D721Med (cell line): ENCODE data around the gene PITPNM1.

Experiments used
- DNase-seq: peaks from one replicate; pipeline ENCODE4 v3.0.0; 2011; ENCODE audit warnings: low spot score; ENCODE audit not compliant: insufficient read length
- FAIRE-seq: peaks from 2 replicates; lab custom pipeline; 2011; peaks lifted over from hg19 to GRCh38; lab: Jason Lieb, UNC
- TF ChIP-seq, protein P1 (sequence below): IDR thresholded peaks from 2 replicates; pipeline ENCODE4 v1.5.1; 2012; ENCODE audit warnings: mild to moderate bottlenecking, control low read depth; ENCODE audit not compliant: insufficient read depth; ENCODE audit errors: missing control alignments

Gene PITPNM1

GRCh38 chr11:67456068-67456705, 49.0 kb downstream of the PITPNM1 start:
- no peak for DNase-seq
- FAIRE-seq, result no peak
- TF ChIP-seq, protein P1, sequence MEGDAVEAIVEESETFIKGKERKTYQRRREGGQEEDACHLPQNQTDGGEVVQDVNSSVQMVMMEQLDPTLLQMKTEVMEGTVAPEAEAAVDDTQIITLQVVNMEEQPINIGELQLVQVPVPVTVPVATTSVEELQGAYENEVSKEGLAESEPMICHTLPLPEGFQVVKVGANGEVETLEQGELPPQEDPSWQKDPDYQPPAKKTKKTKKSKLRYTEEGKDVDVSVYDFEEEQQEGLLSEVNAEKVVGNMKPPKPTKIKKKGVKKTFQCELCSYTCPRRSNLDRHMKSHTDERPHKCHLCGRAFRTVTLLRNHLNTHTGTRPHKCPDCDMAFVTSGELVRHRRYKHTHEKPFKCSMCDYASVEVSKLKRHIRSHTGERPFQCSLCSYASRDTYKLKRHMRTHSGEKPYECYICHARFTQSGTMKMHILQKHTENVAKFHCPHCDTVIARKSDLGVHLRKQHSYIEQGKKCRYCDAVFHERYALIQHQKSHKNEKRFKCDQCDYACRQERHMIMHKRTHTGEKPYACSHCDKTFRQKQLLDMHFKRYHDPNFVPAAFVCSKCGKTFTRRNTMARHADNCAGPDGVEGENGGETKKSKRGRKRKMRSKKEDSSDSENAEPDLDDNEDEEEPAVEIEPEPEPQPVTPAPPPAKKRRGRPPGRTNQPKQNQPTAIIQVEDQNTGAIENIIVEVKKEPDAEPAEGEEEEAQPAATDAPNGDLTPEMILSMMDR, result no peak

- TF ChIP-seq, protein P1, result no peak
- no peak for FAIRE-seq
- DNase-seq, result no peak
Measured at GRCh38 chr11:67455054-67455453, 50.1 kb downstream of the PITPNM1 start, which contains the start of gene CABP4. TSS of gene CABP4 (plus strand) at chr11:67455354. CDS start at chr11:67455424, 70 bp downstream.

DNA sequence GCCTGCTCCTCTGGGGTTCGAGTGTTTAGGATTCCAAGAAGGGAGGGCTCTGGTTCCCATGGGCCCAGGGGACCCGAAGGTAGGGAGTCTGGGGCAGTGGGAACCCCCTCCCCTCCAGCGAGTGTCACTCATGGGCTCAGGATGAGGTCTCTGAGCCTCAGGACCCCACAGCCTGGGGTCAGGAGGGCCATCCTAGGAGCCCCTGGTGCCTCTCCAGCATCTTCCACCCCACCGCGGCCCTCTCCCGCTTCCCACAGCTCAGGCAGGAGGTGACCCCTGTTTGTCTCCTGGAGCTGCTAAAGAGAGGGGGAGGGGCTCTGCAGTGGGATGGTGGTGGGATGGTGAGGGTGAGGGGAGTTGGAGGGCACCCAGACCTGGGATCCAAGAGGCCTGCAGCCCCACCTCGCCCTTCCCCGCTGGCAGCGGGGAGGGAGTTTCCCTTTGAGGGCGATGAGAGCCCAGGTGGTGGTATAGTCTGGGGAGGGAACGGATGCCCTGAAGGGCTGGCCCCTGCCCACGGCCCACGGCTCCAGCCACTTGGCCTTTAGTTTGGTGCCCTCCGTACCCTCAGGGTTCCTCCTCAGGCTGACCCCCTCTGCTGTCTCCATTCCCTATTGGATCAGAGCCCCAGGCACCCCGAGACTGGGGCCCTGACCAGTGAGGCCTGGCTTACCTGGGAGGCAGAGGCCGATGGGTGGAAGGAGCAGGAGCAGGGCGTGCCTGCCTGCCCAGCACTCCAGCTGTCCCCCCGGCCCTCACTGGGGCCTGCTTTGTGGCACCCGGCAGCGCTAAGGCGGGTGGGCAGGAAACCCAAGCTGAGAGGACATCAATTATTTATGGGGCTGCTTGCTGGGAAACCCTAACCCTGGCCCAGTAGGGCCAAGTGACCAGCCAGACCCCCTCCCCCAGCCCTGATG, 51.1 kb downstream of the PITPNM1 start:
- DNase-seq (no peak), FAIRE-seq (no peak)

GRCh38 chr11:67452141-67452952, 52.8 kb downstream of the PITPNM1 start, which contains the start of gene GPR152:
TSS of gene GPR152 (minus strand) at chr11:67452729. CDS start at chr11:67452724, 5 bp downstream.
- FAIRE-seq (no peak), DNase-seq (no peak)
- TF ChIP-seq, protein P1, result no peak

More for the DNA sequence above, 51.1 kb downstream of the PITPNM1 start:
- TF ChIP-seq, protein P1, result no peak

GRCh38 chr11:67451658-67451976, 53.5 kb downstream of the PITPNM1 start:
- no peak for DNase-seq
- FAIRE-seq, result no peak
- TF ChIP-seq, protein P1, result no peak

- no peak for FAIRE-seq
- DNase-seq, result no peak
- TF ChIP-seq, protein P1, result no peak
Measured at GRCh38 chr11:67450796-67451657, 54.1 kb downstream of the PITPNM1 start.
